H9 (cell line): ENCODE data around the gene GRIP2. TPM values are rescaled to one million over a fixed set of nuclear protein-coding genes. Genes with fewer than 3 reads are reported as not detected.

Experiments
- DNase-seq: peaks from one replicate; pipeline ENCODE4 v3.0.0-alpha.2; 2017
- H2AFZ ChIP-seq: one replicate; pipeline ENCODE4 v1.6.1; 2013; ENCODE audit warnings: mild to moderate bottlenecking, low read length, control low read depth, moderate library complexity
- H2AK5ac ChIP-seq: 2 replicates; pipeline ENCODE4 v1.6.1; 2013; ENCODE audit warnings: low read length, control low read depth, mixed read lengths; ENCODE audit not compliant: insufficient read length
- H2BK120ac ChIP-seq: one replicate; pipeline ENCODE4 v1.6.1; 2013; ENCODE audit warnings: low read depth, mild to moderate bottlenecking, low read length, control low read depth, inconsistent platforms; ENCODE audit not compliant: poor library complexity, severe bottlenecking
- H2BK12ac ChIP-seq: 2 replicates; pipeline ENCODE4 v1.6.1; 2013; ENCODE audit warnings: low read length, control low read depth, mixed read lengths, low read depth; ENCODE audit not compliant: insufficient read length
- H2BK15ac ChIP-seq: 2 replicates; pipeline ENCODE4 v1.6.1; 2013; ENCODE audit warnings: low read depth, low read length, control low read depth
- H2BK20ac ChIP-seq: one replicate; pipeline ENCODE4 v1.6.1; 2013; ENCODE audit warnings: low read depth, mild to moderate bottlenecking, low read length, control low read depth, inconsistent platforms; ENCODE audit not compliant: poor library complexity, severe bottlenecking
- H2BK5ac ChIP-seq: 2 replicates; pipeline ENCODE4 v1.6.1; 2013; ENCODE audit warnings: low read length, control low read depth, mixed read lengths; ENCODE audit not compliant: insufficient read length
- H3K14ac ChIP-seq: 2 replicates; pipeline ENCODE4 v1.6.1; 2013; ENCODE audit warnings: low read length, control low read depth; ENCODE audit not compliant: insufficient read depth
- H3K18ac ChIP-seq: 2 replicates; pipeline ENCODE4 v1.6.1; 2013; ENCODE audit warnings: low read depth, mild to moderate bottlenecking, mixed read lengths, low read length, control low read depth; ENCODE audit not compliant: insufficient read length
- H3K23ac ChIP-seq: 2 replicates; pipeline ENCODE4 v1.6.1; 2013; ENCODE audit warnings: low read length, control low read depth, mixed read lengths, low read depth; ENCODE audit not compliant: insufficient read length
- H3K23me2 ChIP-seq: 2 replicates; pipeline ENCODE4 v1.6.1; 2013; ENCODE audit warnings: low read depth, mild to moderate bottlenecking, mixed read lengths, low read length, control low read depth; ENCODE audit not compliant: insufficient read length, poor library complexity, severe bottlenecking
- H3K27ac ChIP-seq: 2 replicates; pipeline ENCODE4 v1.5.1; 2013; ENCODE audit warnings: low read length, control low read depth, mixed read lengths, low read depth; ENCODE audit not compliant: insufficient read length
- H3K27me3 ChIP-seq: 2 replicates; pipeline ENCODE4 v1.6.1; 2013; ENCODE audit warnings: low read length, control low read depth, inconsistent platforms; ENCODE audit not compliant: insufficient read depth
- H3K4ac ChIP-seq: 2 replicates; pipeline ENCODE4 v1.6.1; 2013; ENCODE audit warnings: low read depth, mild to moderate bottlenecking, control low read depth, inconsistent platforms, low read length, moderate library complexity
- H3K4me1 ChIP-seq: 2 replicates; pipeline ENCODE4 v1.6.1; 2013; ENCODE audit warnings: low read length, control low read depth, inconsistent platforms; ENCODE audit not compliant: insufficient read depth
- H3K4me2 ChIP-seq: 2 replicates; pipeline ENCODE4 v1.6.1; 2013; ENCODE audit warnings: low read length, control low read depth, mixed read lengths; ENCODE audit not compliant: insufficient read length, insufficient read depth
- H3K56ac ChIP-seq: 2 replicates; pipeline ENCODE4 v1.6.1; 2013; ENCODE audit warnings: low read depth, mild to moderate bottlenecking, mixed read lengths, low read length, control low read depth; ENCODE audit not compliant: insufficient read length
- H3K79me1 ChIP-seq: 2 replicates; pipeline ENCODE4 v1.6.1; 2013; ENCODE audit warnings: low read depth, mild to moderate bottlenecking, moderate library complexity, low read length, control low read depth, inconsistent platforms; ENCODE audit not compliant: insufficient read depth, poor library complexity, severe bottlenecking
- H3K79me2 ChIP-seq: 2 replicates; pipeline ENCODE4 v1.6.1; 2013; ENCODE audit warnings: low read length, control low read depth, inconsistent platforms; ENCODE audit not compliant: insufficient read depth
- H3K9ac ChIP-seq: 2 replicates; pipeline ENCODE4 v1.6.1; 2013; ENCODE audit warnings: low read length, control low read depth, mixed read lengths; ENCODE audit not compliant: insufficient read length; ENCODE audit errors: extremely low read depth
- H3K9me3 ChIP-seq: one replicate; pipeline ENCODE4 v1.6.1; 2013; ENCODE audit warnings: low read depth, low read length, inconsistent platforms; ENCODE audit not compliant: control insufficient read depth
- H3T11ph ChIP-seq: one replicate; pipeline ENCODE4 v1.6.1; 2013; ENCODE audit warnings: mild to moderate bottlenecking, low read length, control low read depth, inconsistent platforms
- H4K20me1 ChIP-seq: one replicate; pipeline ENCODE4 v1.6.1; 2013; ENCODE audit not compliant: control insufficient read depth, insufficient read length, insufficient read depth
- H4K5ac ChIP-seq: 2 replicates; pipeline ENCODE4 v1.6.1; 2013; ENCODE audit warnings: low read depth, mild to moderate bottlenecking, mixed read lengths, low read length, control low read depth; ENCODE audit not compliant: insufficient read length
- H4K8ac ChIP-seq: replicated peaks from 2 replicates; pipeline ENCODE4 v1.6.1; 2013; ENCODE audit warnings: low read length, control low read depth, mixed read lengths, low read depth; ENCODE audit not compliant: insufficient read length
- H4K91ac ChIP-seq: 2 replicates; pipeline ENCODE4 v1.6.1; 2013; ENCODE audit warnings: low read depth, mild to moderate bottlenecking, moderate library complexity, mixed read lengths, low read length, control low read depth; ENCODE audit not compliant: insufficient read length
- H3K27ac Mint-ChIP-seq, 3 experiments: 2 replicates in 2 of 3; 3 replicates in 1 of 3; pipeline ENCODE4 v1.8.0; 2020 to 2021; ENCODE audit warnings: mixed read lengths in 3 of 3, mild to moderate bottlenecking in 1 of 3, moderate library complexity in 1 of 3
- H3K27me3 Mint-ChIP-seq: 2 replicates; pipeline ENCODE4 v1.8.0; 2021; ENCODE audit warnings: low read depth, mild to moderate bottlenecking, moderate library complexity, mixed read lengths
- H3K36me3 Mint-ChIP-seq, 3 experiments: 2 replicates in 2 of 3; 3 replicates in 1 of 3; pipeline ENCODE4 v1.8.0; 2020 to 2021; ENCODE audit warnings: low read depth in 3 of 3, mixed read lengths in 3 of 3; ENCODE audit not compliant: insufficient read depth in 1 of 3
- H3K4me1 Mint-ChIP-seq, 2 experiments: 2 replicates each; pipeline ENCODE4 v1.8.0; 2020; ENCODE audit warnings: mixed read lengths in 2 of 2
- H3K4me3 Mint-ChIP-seq, 2 experiments: 2 replicates in 1 of 2; 3 replicates in 1 of 2; pipeline ENCODE4 v1.8.0; 2020 to 2021; ENCODE audit warnings: mild to moderate bottlenecking in 2 of 2, mixed read lengths in 2 of 2, moderate library complexity in 1 of 2
- H3K9me3 Mint-ChIP-seq, 2 experiments: 2 replicates in 1 of 2; 3 replicates in 1 of 2; pipeline ENCODE4 v1.8.0; 2020; ENCODE audit warnings: mild to moderate bottlenecking in 2 of 2, mixed read lengths in 2 of 2, moderate library complexity in 1 of 2
- WGBS: extraction: QIAGEN DNeasy Blood & Tissue Kit; methylation state at CpG from one replicate; pipeline ENCODE4 v1.1.7; 2013; ENCODE audit warnings: missing lambda C conversion rate, low lambda C conversion rate, mixed read lengths; ENCODE audit not compliant: insufficient read length; ENCODE audit errors: extremely low coverage; 5-methylcytosine and 5-hydroxymethylcytosine counted together
- total RNA-seq: library from RNA; stranded (reverse); gene quantifications from 2 replicates; pipeline ENCODE4 v1.2.1, GENCODE V29; 2021
- TF ChIP-seq, protein P1 (sequence below): fragments of 200-600 bp; sonication (generic); conservative IDR thresholded peaks from 3 replicates; pipeline ENCODE4 v1.8.0; 2021; ENCODE audit warnings: antibody characterized with exemption, mild to moderate bottlenecking

Gene GRIP2
- total RNA-seq, 1 experiment from 2014 or later: 3.1 TPM

DNA sequence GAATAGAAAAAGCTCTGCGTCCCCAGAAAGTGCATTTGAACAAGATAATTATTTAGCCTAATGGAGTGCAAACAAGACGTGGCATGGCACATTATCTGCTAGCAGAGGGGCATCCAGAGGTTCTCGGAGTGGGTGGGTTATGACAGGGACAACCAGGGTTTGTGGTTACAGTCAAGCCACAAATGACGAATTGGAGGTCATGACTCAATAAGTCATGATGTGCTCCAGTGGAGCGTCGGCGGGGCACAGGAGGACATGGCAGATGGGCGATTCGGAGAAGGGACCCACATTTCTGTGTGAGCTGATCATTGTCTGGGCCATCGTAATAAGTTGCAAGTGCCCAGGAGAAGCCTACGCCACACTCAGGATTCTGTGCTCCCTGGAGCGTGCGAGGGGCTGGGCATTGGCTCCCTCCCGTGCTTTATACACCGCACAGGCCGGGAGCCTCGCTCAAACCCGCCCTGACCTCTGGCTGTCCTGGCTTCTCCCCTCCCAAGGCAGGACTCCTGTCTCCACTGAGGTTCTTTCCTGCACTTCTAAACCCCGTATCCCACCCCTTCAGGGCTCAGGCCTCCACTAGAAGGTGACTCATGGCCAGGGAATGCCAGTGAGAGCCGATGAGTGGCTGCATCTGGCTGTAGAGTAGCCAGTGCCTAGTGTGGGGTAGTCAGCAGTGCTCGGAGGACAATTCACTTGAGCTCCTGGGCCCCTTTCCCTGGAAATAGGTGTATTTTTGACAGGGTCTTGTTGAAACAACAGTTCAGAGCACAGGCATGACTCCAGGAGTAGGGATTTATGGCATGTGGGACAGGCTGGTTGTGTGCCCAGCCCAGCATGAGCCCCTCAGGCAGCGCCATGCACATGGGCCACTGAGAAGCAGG lies 67.4 kb downstream of the GRIP2 start:
- no peak overlapping the region for H2BK15ac ChIP-seq
- H2AFZ ChIP-seq: no peak overlapping the region
- Mint-ChIP-seq H3K4me3 (no peak overlapping the region), H3K27me3 (no peaks in the 10 kb centered on the region), H3K27ac (peak overlapping the region in 1 of 3 experiments; percentile 88; a peak in 3 of 7 replicates), H3K9me3 (no peaks in the 10 kb centered on the region), H3K36me3 (peaks cover 47 to 85% (median 51%) of the 10 kb centered on the region in 3 experiments; a peak in 6 of 7 replicates), H3K4me1 (peaks cover 3% of the 10 kb centered on the region in 2 experiments)
- TF ChIP-seq, protein P1, sequence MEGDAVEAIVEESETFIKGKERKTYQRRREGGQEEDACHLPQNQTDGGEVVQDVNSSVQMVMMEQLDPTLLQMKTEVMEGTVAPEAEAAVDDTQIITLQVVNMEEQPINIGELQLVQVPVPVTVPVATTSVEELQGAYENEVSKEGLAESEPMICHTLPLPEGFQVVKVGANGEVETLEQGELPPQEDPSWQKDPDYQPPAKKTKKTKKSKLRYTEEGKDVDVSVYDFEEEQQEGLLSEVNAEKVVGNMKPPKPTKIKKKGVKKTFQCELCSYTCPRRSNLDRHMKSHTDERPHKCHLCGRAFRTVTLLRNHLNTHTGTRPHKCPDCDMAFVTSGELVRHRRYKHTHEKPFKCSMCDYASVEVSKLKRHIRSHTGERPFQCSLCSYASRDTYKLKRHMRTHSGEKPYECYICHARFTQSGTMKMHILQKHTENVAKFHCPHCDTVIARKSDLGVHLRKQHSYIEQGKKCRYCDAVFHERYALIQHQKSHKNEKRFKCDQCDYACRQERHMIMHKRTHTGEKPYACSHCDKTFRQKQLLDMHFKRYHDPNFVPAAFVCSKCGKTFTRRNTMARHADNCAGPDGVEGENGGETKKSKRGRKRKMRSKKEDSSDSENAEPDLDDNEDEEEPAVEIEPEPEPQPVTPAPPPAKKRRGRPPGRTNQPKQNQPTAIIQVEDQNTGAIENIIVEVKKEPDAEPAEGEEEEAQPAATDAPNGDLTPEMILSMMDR: no peak
- no peak overlapping the region for H3K4ac ChIP-seq
- no peak overlapping the region for H3T11ph ChIP-seq
- peak; percentile 55 for DNase-seq
- H2BK12ac ChIP-seq: no peak overlapping the region
- no peak overlapping the region for H3K9ac ChIP-seq
- no peak overlapping the region for H2BK5ac ChIP-seq
- no peak overlapping the region for H3K18ac ChIP-seq
- no peaks in the 10 kb centered on the region for H3K23me2 ChIP-seq
- no peak overlapping the region for H3K23ac ChIP-seq
- H3K4me2 ChIP-seq: no peak overlapping the region
- H2AK5ac ChIP-seq: no peak overlapping the region
- no peak overlapping the region for H4K8ac ChIP-seq
- H3K27me3 ChIP-seq: no peaks in the 10 kb centered on the region
- H2BK120ac ChIP-seq: no peak overlapping the region
- H4K20me1 ChIP-seq: no peaks in the 10 kb centered on the region
- H3K56ac ChIP-seq: no peak overlapping the region
- no peaks in the 10 kb centered on the region for H3K9me3 ChIP-seq
- no peak overlapping the region for H3K27ac ChIP-seq
- no peaks in the 10 kb centered on the region for H3K4me1 ChIP-seq
- H4K91ac ChIP-seq: no peak overlapping the region
- H3K79me2 ChIP-seq: no peaks in the 10 kb centered on the region
- H3K79me1 ChIP-seq: no peaks in the 10 kb centered on the region
- no peak overlapping the region for H4K5ac ChIP-seq
- WGBS: no CpG with 5 or more reads among the region's 22 CpGs
- H2BK20ac ChIP-seq: no peak overlapping the region
- H3K14ac ChIP-seq: no peak overlapping the region
